Stomach (tissue), 9 donors: ENCODE results near the gene RBKS. TPM values are rescaled to one million over a fixed set of nuclear protein-coding genes. Genes with fewer than 3 reads are reported as not detected.

ENCODE experiments used
- DNase-seq, 2 donors: peaks; one replicate each; pipeline versions ENCODE4 v3.0.0 to v3.0.0-alpha.2; 2013 to 2019
- H3K27ac ChIP-seq, 5 donors: fragments of 200-600 bp in 4 of 5; sonication (generic) in 4 of 5; one replicate each; pipeline ENCODE4 v1.5.1; 2013 to 2019; ENCODE audit warnings: mild to moderate bottlenecking in 1 of 5, moderate library complexity in 1 of 5
- H3K27me3 ChIP-seq, 3 donors: fragments of 200-600 bp; sonication (generic); one replicate each; pipeline ENCODE4 v1.5.1; 2017 to 2019; ENCODE audit warnings: mixed run types in 1 of 3
- H3K36me3 ChIP-seq, 4 donors: fragments of 200-600 bp; sonication (generic); 1 replicate in 3 of 4; 2 replicates in 1 of 4; pipeline ENCODE4 v1.5.1; 2016 to 2019
- H3K4me1 ChIP-seq, 4 donors: fragments of 200-600 bp; sonication (generic); one replicate each; pipeline ENCODE4 v1.5.1; 2016 to 2019
- H3K4me3 ChIP-seq, 4 donors: fragments of 200-600 bp; sonication (generic) in 3 of 4; one replicate each; pipeline ENCODE4 v1.5.1; 2016 to 2019; ENCODE audit warnings: mild to moderate bottlenecking in 1 of 4
- H3K9me3 ChIP-seq, 4 donors: fragments of 200-600 bp; sonication (generic); one replicate each; pipeline ENCODE4 v1.5.1; 2016 to 2019
- EP300 ChIP-seq: sonication (generic); formaldehyde crosslinking; IDR thresholded peaks from one replicate; pipeline ENCODE4 v1.6.1; 2017; ENCODE audit warnings: antibody characterized with exemption
- POLR2A ChIP-seq, 4 donors: fragments of 450-650 bp; IDR thresholded peaks; one replicate each; pipeline ENCODE4 v1.6.1; 2016; ENCODE audit warnings: antibody characterized with exemption in 4 of 4, control low read depth in 2 of 4, mild to moderate bottlenecking in 1 of 4, moderate library complexity in 1 of 4
- POLR2AphosphoS5 ChIP-seq, 3 donors: sonication (generic); formaldehyde crosslinking; IDR thresholded peaks; one replicate each; pipeline ENCODE4 v1.6.1; 2016; ENCODE audit warnings: antibody characterized with exemption in 3 of 3
- WGBS, 5 donors: extraction: QIAGEN DNeasy Blood & Tissue Kit in 3 of 5; methylation state at CpG; one replicate each; pipeline versions ENCODE4 v1.1.5 to v1.1.7; 2013 to 2018; 5-methylcytosine and 5-hydroxymethylcytosine counted together
- intact Hi-C: fragments of 100-400 bp; cut with DNase I; formaldehyde crosslinking; loops from one replicate; pipeline ENCODE4 v1.15.1; 2023; ENCODE audit warnings: low total_unique reads
- polyA plus RNA-seq, 3 donors: library from polyadenylated mRNA; stranded (reverse); fragments of 200-250 nt; gene quantifications; one replicate each; pipeline ENCODE4 v1.2.3, GENCODE V29; 2013
- total RNA-seq, 5 donors: library from RNA; depleted of rRNA; stranded (reverse); fragments of >200 nt; gene quantifications; one replicate each; pipeline versions ENCODE4 v1.1.0 to v1.2.3, GENCODE V29; 2014 to 2016
- TF ChIP-seq, protein P1 (sequence below), 7 experiments: fragments of 450-650 bp in 4 of 7; fragments of 200-600 bp in 3 of 7; sonication (generic) in 3 of 7; IDR thresholded peaks; one replicate each; pipeline ENCODE4 v1.5.1; 2016 to 2019; ENCODE audit warnings: antibody characterized with exemption in 7 of 7, control low read depth in 2 of 7, mild to moderate bottlenecking in 1 of 7
- donor health status: healthy with polysubstance abuse.
- donor health status: Bipolar disorder and iron deficiency.
- donor health status: healthy.

The RBKS gene
- total and polyA plus RNA-seq, 8 donors, result 0.76 to 2.9 (median 1.9) TPM; not detected in 3

GRCh38 chr2:27854229-27854862, 35.8 kb downstream of the RBKS start:
- peak; percentile 10 to 33 for DNase-seq
- intact Hi-C loops, result no loop called here
- no peak overlapping the region for H3K4me3 ChIP-seq
- H3K4me1 ChIP-seq, result peaks cover 0 to 16% (median 6%) of the 10 kb centered on the region in 4 donors
- peak overlapping the region in 2 of 5 donors; percentile 1 to 18 for H3K27ac ChIP-seq
- peaks cover 0 to 10% (median 0%) of the 10 kb centered on the region in 4 donors for H3K9me3 ChIP-seq
- no peaks in the 10 kb centered on the region for H3K27me3 ChIP-seq
- WGBS, 5 donors, result 32 to 64% (median 37%) methylated on average over 3 of the region's 3 CpGs
- H3K36me3 ChIP-seq, result no peaks in the 10 kb centered on the region
- TF ChIP-seq POLR2A (IDR thresholded peaks at IDR 0.05) (no peak), EP300 (no peak), POLR2AphosphoS5 (IDR thresholded peaks at IDR 0.05) (no peak)
- TF ChIP-seq, protein P1, sequence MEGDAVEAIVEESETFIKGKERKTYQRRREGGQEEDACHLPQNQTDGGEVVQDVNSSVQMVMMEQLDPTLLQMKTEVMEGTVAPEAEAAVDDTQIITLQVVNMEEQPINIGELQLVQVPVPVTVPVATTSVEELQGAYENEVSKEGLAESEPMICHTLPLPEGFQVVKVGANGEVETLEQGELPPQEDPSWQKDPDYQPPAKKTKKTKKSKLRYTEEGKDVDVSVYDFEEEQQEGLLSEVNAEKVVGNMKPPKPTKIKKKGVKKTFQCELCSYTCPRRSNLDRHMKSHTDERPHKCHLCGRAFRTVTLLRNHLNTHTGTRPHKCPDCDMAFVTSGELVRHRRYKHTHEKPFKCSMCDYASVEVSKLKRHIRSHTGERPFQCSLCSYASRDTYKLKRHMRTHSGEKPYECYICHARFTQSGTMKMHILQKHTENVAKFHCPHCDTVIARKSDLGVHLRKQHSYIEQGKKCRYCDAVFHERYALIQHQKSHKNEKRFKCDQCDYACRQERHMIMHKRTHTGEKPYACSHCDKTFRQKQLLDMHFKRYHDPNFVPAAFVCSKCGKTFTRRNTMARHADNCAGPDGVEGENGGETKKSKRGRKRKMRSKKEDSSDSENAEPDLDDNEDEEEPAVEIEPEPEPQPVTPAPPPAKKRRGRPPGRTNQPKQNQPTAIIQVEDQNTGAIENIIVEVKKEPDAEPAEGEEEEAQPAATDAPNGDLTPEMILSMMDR (IDR thresholded peaks at IDR 0.05), result no peak

DNA sequence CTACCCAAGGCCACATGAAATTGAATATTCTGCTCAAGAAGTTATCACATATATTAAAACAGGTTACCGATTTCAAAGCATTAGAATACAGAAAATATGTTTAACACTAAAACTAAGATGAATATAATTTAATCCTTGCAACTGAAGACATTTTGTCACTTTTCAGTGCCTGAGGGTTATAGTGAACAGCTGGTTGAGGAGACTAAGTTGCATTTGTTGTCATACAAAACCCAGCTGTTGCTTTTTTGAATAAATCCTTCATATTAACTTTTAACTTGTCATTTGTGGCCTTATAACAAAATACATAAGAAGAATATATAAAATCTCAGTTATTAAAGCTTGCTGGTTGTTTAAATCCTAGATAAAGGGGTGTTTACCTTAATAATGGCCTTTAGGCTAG, 37.5 kb downstream of the RBKS start:
- Histone ChIP-seq H3K4me1 (peaks cover 0 to 16% (median 6%) of the 10 kb centered on the region in 4 donors), H3K27ac (no peak overlapping the region), H3K27me3 (no peaks in the 10 kb centered on the region), H3K36me3 (no peaks in the 10 kb centered on the region), H3K9me3 (peaks cover 0 to 4% (median 0%) of the 10 kb centered on the region in 4 donors), H3K4me3 (no peak overlapping the region)
- TF ChIP-seq EP300 (no peak), POLR2AphosphoS5 (IDR thresholded peaks at IDR 0.05) (no peak), POLR2A (IDR thresholded peaks at IDR 0.05) (no peak)
- TF ChIP-seq, protein P1 (IDR thresholded peaks at IDR 0.05), result no peak
- no peak for DNase-seq
- 87 to 98% (median 93%) methylated on average over 1 of the region's 1 CpG for WGBS, 5 donors
- intact Hi-C loops, result no loop called here

DNA sequence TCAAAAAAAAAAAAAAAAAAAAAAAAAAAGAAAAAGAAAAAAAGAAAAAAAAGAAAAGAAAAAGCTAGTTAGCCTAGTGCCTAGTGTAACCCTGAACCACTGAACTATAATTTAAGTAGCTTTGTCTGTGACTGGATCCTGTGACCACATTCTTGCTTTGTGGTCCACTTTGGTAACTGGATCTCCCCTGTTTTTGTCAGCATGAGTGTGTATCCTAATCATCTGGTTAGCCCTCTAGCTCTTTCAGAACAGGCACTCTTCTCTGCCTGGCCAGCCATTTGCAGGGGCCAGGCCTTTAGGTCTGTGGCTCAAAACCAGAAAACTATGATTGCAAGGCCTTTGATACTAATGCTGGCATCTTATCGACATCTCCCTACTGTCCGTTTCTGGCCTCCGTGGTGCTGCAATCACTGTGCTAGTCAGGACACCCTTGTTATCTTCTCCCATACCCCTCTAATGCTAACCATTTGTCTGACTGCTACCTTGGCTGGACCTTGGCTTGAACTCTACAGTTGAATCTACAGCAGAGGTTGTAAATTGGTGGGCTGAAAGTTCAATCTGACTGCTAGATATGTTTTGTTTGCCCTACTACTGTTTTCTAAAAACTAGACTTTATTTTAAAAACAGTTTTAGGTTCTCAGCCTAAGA, 40.5 kb downstream of the RBKS start:
- Histone ChIP-seq H3K36me3 (no peaks in the 10 kb centered on the region), H3K27me3 (no peaks in the 10 kb centered on the region), H3K4me1 (peaks cover 0 to 18% (median 4%) of the 10 kb centered on the region in 4 donors), H3K4me3 (no peak overlapping the region), H3K9me3 (no peaks in the 10 kb centered on the region), H3K27ac (no peak overlapping the region)
- 85 to 97% (median 94%) methylated on average over 3 of the region's 3 CpGs for WGBS, 5 donors
- intact Hi-C loops, result no loop called here
- no peak for DNase-seq
- no peak for TF ChIP-seq POLR2AphosphoS5 (IDR thresholded peaks at IDR 0.05)
- TF ChIP-seq, protein P1 (IDR thresholded peaks at IDR 0.05), result no peak
- no peak for TF ChIP-seq POLR2A (IDR thresholded peaks at IDR 0.05)
- TF ChIP-seq EP300, result no peak

DNA sequence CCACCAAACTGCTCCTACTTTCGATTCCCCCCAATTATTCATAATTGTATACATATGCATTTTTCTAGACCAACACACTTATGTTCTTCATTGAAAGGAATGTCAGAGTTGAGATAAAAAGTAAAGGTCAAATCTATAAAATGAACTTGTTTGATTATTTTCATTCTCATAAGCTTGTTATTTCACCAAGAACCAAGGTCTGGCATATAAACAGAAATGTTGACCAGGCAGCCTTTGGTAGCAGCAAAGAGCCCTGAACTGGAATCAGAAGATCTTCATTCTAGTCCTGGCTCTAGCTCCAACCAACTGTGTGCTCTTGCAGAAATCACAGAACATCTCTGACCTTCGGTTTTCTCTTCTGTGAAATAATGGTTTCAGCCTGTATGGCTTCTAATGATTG, 42.9 kb downstream of the RBKS start:
- Histone ChIP-seq H3K4me3 (no peak overlapping the region), H3K4me1 (peaks cover 0 to 8% (median 0%) of the 10 kb centered on the region in 4 donors), H3K9me3 (no peaks in the 10 kb centered on the region), H3K36me3 (no peaks in the 10 kb centered on the region), H3K27ac (no peak overlapping the region), H3K27me3 (no peaks in the 10 kb centered on the region)
- 84 to 93% (median 90%) methylated on average over 2 of the region's 2 CpGs for WGBS, 5 donors
- intact Hi-C loops, result no loop called here
- TF ChIP-seq POLR2AphosphoS5 (IDR thresholded peaks at IDR 0.05) (no peak), POLR2A (IDR thresholded peaks at IDR 0.05) (no peak), EP300 (no peak)
- TF ChIP-seq, protein P1 (IDR thresholded peaks at IDR 0.05), result no peak
- no peak for DNase-seq
